K562 (cell line): ENCODE results near the gene SHANK2. TPM values are rescaled to one million over a fixed set of nuclear protein-coding genes. Genes with fewer than 3 reads are reported as not detected.

Experiments used
- ATAC-seq: fragments of 200-7000 bp; cut with Tn5 transposase; 3 replicates; pipeline ENCODE4 v1.9.1; 2020; ENCODE audit warnings: moderate library complexity
- BruUV-seq: library from RNA; stranded (reverse); fragments of 400-500 nt; replicated peaks from 2 replicates; lab custom pipeline; 2021; lab: Mats Ljungman, UMichigan
- CTCF ChIA-PET: fragments of 300-600 bp; formaldehyde crosslinking; extraction: SDS; loops from one replicate; lab custom pipeline; 2021; ENCODE audit warnings: low intra/inter-chr PET ratio; lab: Yijun Ruan, JAX
- POLR2A ChIA-PET: fragments of 300-600, 350-650 bp; sonication (Branson Sonifier 250); formaldehyde crosslinking; extraction: SDS; loops from one replicate; lab custom pipeline; 2021; ENCODE audit warnings: antibody characterized with exemption, inconsistent platforms; lab: Yijun Ruan, JAX
- DNase-seq, 4 experiments: peaks; one replicate each; pipeline versions ENCODE4 v3.0.0 to v3.0.0-alpha.2; 2011 to 2018; ENCODE audit warnings: low spot score in 3 of 4, mixed read lengths in 3 of 4; ENCODE audit errors: extremely low read depth in 1 of 4
- FAIRE-seq: peaks from 2 replicates; lab custom pipeline; 2011; peaks lifted over from hg19 to GRCh38; lab: Jason Lieb, UNC
- H2AFZ ChIP-seq: 2 replicates; pipeline ENCODE4 v1.6.0; 2011; ENCODE audit warnings: low read depth, low read length, control low read depth, inconsistent platforms
- H3K27ac ChIP-seq: fragments of 200-600 bp; 3 replicates; pipeline ENCODE4 v1.8.0; 2011; ENCODE audit warnings: low read depth, mild to moderate bottlenecking, control low read depth, inconsistent platforms, low read length, moderate library complexity, mixed read lengths; ENCODE audit errors: extremely low read depth
- H3K27me3 ChIP-seq, 2 experiments: fragments of 300-600 bp in 1 of 2; 2 replicates in 1 of 2; 3 replicates in 1 of 2; pipeline versions ENCODE4 v1.6.0 to v1.8.0; 2011; ENCODE audit warnings: inconsistent platforms in 2 of 2, low read length in 2 of 2, mild to moderate bottlenecking in 1 of 2, mixed read lengths in 1 of 2, moderate library complexity in 1 of 2; ENCODE audit not compliant: control insufficient read depth in 2 of 2, insufficient read depth in 2 of 2
- H3K36me3 ChIP-seq: fragments of 300-600 bp; 3 replicates; pipeline ENCODE4 v1.8.0; 2011; ENCODE audit warnings: mild to moderate bottlenecking, low read length, inconsistent platforms; ENCODE audit not compliant: control insufficient read depth, insufficient read depth
- H3K4me1 ChIP-seq, 2 experiments: fragments of 200-600 bp in 1 of 2; replicated peaks in 1 of 2; 2 replicates in 1 of 2; 3 replicates in 1 of 2; pipeline versions ENCODE4 v1.5.1 to v1.8.0; 2011; ENCODE audit warnings: inconsistent platforms in 2 of 2, low read length in 2 of 2, mild to moderate bottlenecking in 1 of 2, mixed read lengths in 1 of 2, moderate library complexity in 1 of 2; ENCODE audit not compliant: control insufficient read depth in 2 of 2, insufficient read depth in 2 of 2
- H3K4me2 ChIP-seq: 2 replicates; pipeline ENCODE4 v1.6.1; 2011; ENCODE audit warnings: low read length, control low read depth, inconsistent platforms, mixed read lengths; ENCODE audit not compliant: insufficient read depth
- H3K4me3 ChIP-seq: fragments of 200-600 bp; sonication (generic), shearing (Covaris generic); 2 replicates; pipeline ENCODE4 v1.5.1; 2016; ENCODE audit warnings: control low read depth, inconsistent platforms
- H3K79me2 ChIP-seq: fragments of 200-600 bp; 3 replicates; pipeline ENCODE4 v1.8.0; 2011; ENCODE audit warnings: low read length, inconsistent platforms; ENCODE audit not compliant: control insufficient read depth, insufficient read depth
- H3K9ac ChIP-seq, 2 experiments: 2 replicates each; pipeline versions ENCODE4 v1.6.0 to v1.6.1; 2011; ENCODE audit warnings: low read depth in 2 of 2, low read length in 2 of 2, control low read depth in 1 of 2, inconsistent platforms in 1 of 2, mild to moderate bottlenecking in 1 of 2, mixed read lengths in 1 of 2; ENCODE audit not compliant: insufficient read depth in 1 of 2
- H3K9me1 ChIP-seq: one replicate; pipeline ENCODE4 v1.6.0; 2011; ENCODE audit warnings: inconsistent platforms, mild to moderate bottlenecking, low read length, moderate library complexity; ENCODE audit not compliant: control insufficient read depth, insufficient read depth
- H3K9me3 ChIP-seq: replicated peaks from 2 replicates; pipeline ENCODE4 v1.5.1; 2011; ENCODE audit warnings: low read depth, low read length, inconsistent platforms; ENCODE audit not compliant: control insufficient read depth, insufficient read depth
- H4K20me1 ChIP-seq: replicated peaks from 2 replicates; pipeline ENCODE4 v1.6.1; 2011; ENCODE audit warnings: low read length, inconsistent platforms, mixed read lengths; ENCODE audit not compliant: control insufficient read depth, insufficient read depth
- BCOR ChIP-seq: fragments of 450-650 bp; IDR thresholded peaks from 2 replicates; pipeline ENCODE4 v1.6.1; 2016
- NFIC ChIP-seq: fragments of 450-650 bp; IDR thresholded peaks from 2 replicates; pipeline ENCODE4 v1.6.1; 2017; ENCODE audit warnings: mild to moderate bottlenecking, inconsistent platforms
- RAD21 ChIP-seq, 2 experiments: fragments of 250-450 bp in 1 of 2; fragments of 450-650 bp in 1 of 2; sonication (Bioruptor Pico) in 1 of 2; formaldehyde crosslinking in 1 of 2; IDR thresholded peaks in 1 of 2; conservative IDR thresholded peaks in 1 of 2; 2 replicates each; pipeline versions ENCODE4 v1.4.0 to v1.8.0; 2020 to 2022; ENCODE audit warnings: mild to moderate bottlenecking in 2 of 2, moderate library complexity in 1 of 2
- WGBS: fragments of 100-300 bp; shearing (Covaris generic); methylation state at CpG from one replicate; pipeline ENCODE4 v1.1.6; 2016; ENCODE audit warnings: low coverage, mixed read lengths; ENCODE audit not compliant: insufficient coverage; ENCODE audit errors: missing lambda C conversion rate; 5-methylcytosine and 5-hydroxymethylcytosine counted together
- in situ Hi-C: fragments of 300-500 bp; cut with MboI; formaldehyde crosslinking; loops from 4 replicates; pipeline ENCODE4 v1.15.0; 2018; ENCODE audit warnings: inconsistent platforms, mixed read lengths
- intact Hi-C: fragments of 100-400 bp; cut with micrococcal nuclease; formaldehyde crosslinking; loops from 2 replicates; pipeline ENCODE4 v1.14.2; 2022
- polyA plus RNA-seq, 8 experiments: library from polyadenylated mRNA; depleted of rRNA in 4 of 8; stranded (reverse) in 5 of 8; unstranded in 3 of 8; fragments of >200 nt; fragmentation: Nextera tagmentation in 2 of 8; fragmentation: Illumina TruSeq in 1 of 8; extraction: Ambion mirVana in 2 of 8; extraction: Trizol in 1 of 8; gene quantifications; 2 replicates each; pipeline versions ENCODE4 v1.2.1 to v1.2.3, GENCODE V29; 2011 to 2014; ENCODE audit warnings: inconsistent platforms in 1 of 8, missing spikeins in 1 of 8
- total RNA-seq, 7 experiments: library from RNA; depleted of rRNA in 6 of 7; stranded (reverse); fragments of >200 nt in 6 of 7; fragmentation: Illumina TruSeq in 2 of 7; extraction: Trizol in 2 of 7; gene quantifications; 2 replicates each; pipeline versions ENCODE4 v1.2.1 to v1.2.3, GENCODE V29; 2011 to 2021; ENCODE audit warnings: low replicate concordance in 1 of 7
- TF ChIP-seq, protein P1 (sequence below): fragments of 450-650 bp; formaldehyde crosslinking; IDR thresholded peaks from 2 replicates; pipeline ENCODE4 v1.4.0; 2020; ENCODE audit warnings: mild to moderate bottlenecking, moderate library complexity

The SHANK2 gene
- total and polyA plus RNA-seq, 9 of the 15 experiments (the other 6 are each of a cell fraction or from before 2014, with no cell fraction given) = 0.04 to 0.07 TPM; not detected in 7

DNA sequence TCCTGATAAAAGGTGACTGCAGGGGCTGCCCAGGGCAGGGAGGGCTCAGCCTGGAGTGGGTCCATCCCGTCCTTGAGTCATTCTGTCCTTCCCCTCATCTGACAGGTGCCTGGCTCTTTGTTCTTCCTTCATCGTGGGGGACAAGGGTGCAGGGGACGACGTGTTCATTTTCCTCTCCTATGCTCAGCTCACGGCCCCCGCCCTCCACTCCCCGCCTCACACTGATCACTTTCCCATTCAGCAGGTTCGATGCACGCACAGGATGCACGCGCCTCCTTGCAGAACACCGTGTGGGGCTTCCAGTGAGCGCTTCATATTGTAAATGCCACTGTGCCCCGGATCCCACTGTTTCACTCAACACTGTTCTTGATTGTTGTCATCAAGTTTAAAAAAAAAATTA is 32.7 kb upstream of the SHANK2 start:
- Histone ChIP-seq H4K20me1 (no peaks in the 10 kb centered on the region), H3K27ac (no peak overlapping the region), H3K27me3 (peaks cover 0 to 42% of the 10 kb centered on the region in 2 experiments; a peak in 2 of 5 replicates), H3K9me1 (no peaks in the 10 kb centered on the region), H3K4me3 (no peak overlapping the region), H3K9ac (no peak overlapping the region), H3K36me3 (no peaks in the 10 kb centered on the region), H3K4me2 (no peak overlapping the region), H3K79me2 (no peaks in the 10 kb centered on the region), H3K9me3 (no peaks in the 10 kb centered on the region), H2AFZ (no peak overlapping the region), H3K4me1 (no peaks in the 10 kb centered on the region)
- intact Hi-C loops = no loop called here
- ChIA-PET POLR2A (no interaction called here), CTCF (no interaction called here)
- TF ChIP-seq BCOR (no peak), RAD21 (CRISPR knock-in tag; conservative IDR thresholded peaks at IDR 0.05 in 1 of 2, IDR thresholded peaks at IDR 0.05 in 1 of 2) (no peak)
- 1% methylated on average over 14 of the region's 14 CpGs for WGBS
- DNase-seq (no peak), FAIRE-seq (no peak), ATAC-seq (no peak)
- BruUV-seq = no TSS peak
- in situ Hi-C loops = no loop called here

- in situ Hi-C loops (no loop called here), intact Hi-C loops (no loop called here)
- H3K4me3 ChIP-seq = no peak overlapping the region
- no peak overlapping the region for H3K4me2 ChIP-seq
- H3K9ac ChIP-seq = no peak overlapping the region
- peaks cover 0 to 46% of the 10 kb centered on the region in 2 experiments; a peak in 2 of 5 replicates for H3K27me3 ChIP-seq
- no TSS peak for BruUV-seq
- ATAC-seq (no peak), FAIRE-seq (no peak), DNase-seq (peak in 1 of 4 experiments; percentile 7)
- H3K9me1 ChIP-seq = no peaks in the 10 kb centered on the region
- H4K20me1 ChIP-seq = no peaks in the 10 kb centered on the region
- H3K27ac ChIP-seq = no peak overlapping the region
- no peak overlapping the region for H2AFZ ChIP-seq
- H3K9me3 ChIP-seq = no peaks in the 10 kb centered on the region
- H3K36me3 ChIP-seq = no peaks in the 10 kb centered on the region
- CTCF ChIA-PET = no interaction called here
- POLR2A ChIA-PET = no interaction called here
- peak; percentile 68 for TF ChIP-seq NFIC
- TF ChIP-seq, protein P1, sequence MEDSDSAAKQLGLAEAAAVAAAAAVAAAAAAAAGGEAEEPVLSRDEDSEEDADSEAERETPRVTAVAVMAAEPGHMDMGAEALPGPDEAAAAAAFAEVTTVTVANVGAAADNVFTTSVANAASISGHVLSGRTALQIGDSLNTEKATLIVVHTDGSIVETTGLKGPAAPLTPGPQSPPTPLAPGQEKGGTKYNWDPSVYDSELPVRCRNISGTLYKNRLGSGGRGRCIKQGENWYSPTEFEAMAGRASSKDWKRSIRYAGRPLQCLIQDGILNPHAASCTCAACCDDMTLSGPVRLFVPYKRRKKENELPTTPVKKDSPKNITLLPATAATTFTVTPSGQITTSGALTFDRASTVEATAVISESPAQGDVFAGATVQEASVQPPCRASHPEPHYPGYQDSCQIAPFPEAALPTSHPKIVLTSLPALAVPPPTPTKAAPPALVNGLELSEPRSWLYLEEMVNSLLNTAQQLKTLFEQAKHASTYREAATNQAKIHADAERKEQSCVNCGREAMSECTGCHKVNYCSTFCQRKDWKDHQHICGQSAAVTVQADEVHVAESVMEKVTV (CRISPR knock-in tag) = no peak
- TF ChIP-seq, all 486 proteins: peak for 1
- Histone ChIP-seq H3K79me2 (no peaks in the 10 kb centered on the region), H3K4me1 (no peaks in the 10 kb centered on the region)
- 8% methylated on average over 2 of the region's 2 CpGs for WGBS
These were observed 32.2 kb upstream of the SHANK2 start for GRCh38 chr11:71284525-71285092.
